Erythroblast (primary cell): Measurements from ENCODE around the gene TSPOAP1.

Source experiments
- GATA1 ChIP-seq: IDR thresholded peaks from 2 replicates; pipeline ENCODE4 v1.6.1; 2011; ENCODE audit warnings: low read depth, mild to moderate bottlenecking, control low read depth, low read length, moderate library complexity
- POLR2A ChIP-seq: IDR thresholded peaks from 2 replicates; pipeline ENCODE4 v1.6.1; 2011; ENCODE audit warnings: mild to moderate bottlenecking, low read length

DNA sequence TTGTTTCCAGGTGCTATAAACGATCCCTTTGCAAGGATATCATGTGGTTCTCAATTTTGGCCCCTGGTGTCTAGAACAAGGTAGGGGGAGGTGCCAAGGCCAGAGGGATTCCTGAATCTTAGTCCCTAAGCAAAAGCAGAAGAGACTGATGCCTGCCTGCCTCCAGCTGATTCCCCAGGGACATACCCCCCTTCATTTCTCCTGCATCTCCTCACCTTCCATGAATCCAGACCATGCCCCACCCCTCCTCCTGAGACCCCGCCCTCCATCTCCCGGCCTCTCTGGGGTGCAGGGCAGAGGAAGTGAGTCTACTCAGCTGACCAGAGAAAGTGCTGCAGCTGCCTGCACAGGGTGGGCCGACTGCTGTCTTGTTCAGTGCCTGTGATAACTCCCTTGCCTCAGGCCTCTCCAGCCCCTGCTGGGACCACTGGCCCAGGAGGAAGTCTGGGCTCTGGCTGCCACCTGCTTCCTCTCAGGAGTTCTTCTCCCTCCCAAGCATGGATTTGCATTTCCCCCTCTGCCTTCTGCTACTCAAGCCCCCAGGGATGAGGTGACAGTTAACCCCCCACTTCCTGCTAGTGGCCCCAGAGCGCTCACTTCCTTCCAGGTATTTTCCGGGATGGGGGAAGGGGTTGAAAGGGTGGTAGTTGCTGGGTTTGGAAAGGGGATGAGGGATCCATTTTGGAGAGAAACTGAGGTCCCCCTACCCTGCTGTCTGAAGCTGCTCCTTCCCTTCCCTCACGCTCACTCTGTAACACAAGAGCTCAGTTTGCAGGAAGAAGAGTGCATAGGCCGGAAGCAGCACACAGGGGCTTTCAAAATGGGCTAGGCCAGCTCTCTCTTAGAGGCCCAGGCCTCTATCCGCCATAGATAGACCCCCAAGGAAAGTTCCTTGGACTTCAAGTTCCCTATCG, 10.5 kb upstream of the TSPOAP1 start:
- TF ChIP-seq GATA1 (no peak), POLR2A (peak; percentile 82)
